Measurements from ENCODE around the gene KCNJ15. TPM values are rescaled to one million over a fixed set of nuclear protein-coding genes. Genes with fewer than 3 reads are reported as not detected.

KCNJ15 gene
- total and polyA plus RNA-seq, 10 donors = 0.27 to 45.6 (median 16.8) TPM

DNA sequence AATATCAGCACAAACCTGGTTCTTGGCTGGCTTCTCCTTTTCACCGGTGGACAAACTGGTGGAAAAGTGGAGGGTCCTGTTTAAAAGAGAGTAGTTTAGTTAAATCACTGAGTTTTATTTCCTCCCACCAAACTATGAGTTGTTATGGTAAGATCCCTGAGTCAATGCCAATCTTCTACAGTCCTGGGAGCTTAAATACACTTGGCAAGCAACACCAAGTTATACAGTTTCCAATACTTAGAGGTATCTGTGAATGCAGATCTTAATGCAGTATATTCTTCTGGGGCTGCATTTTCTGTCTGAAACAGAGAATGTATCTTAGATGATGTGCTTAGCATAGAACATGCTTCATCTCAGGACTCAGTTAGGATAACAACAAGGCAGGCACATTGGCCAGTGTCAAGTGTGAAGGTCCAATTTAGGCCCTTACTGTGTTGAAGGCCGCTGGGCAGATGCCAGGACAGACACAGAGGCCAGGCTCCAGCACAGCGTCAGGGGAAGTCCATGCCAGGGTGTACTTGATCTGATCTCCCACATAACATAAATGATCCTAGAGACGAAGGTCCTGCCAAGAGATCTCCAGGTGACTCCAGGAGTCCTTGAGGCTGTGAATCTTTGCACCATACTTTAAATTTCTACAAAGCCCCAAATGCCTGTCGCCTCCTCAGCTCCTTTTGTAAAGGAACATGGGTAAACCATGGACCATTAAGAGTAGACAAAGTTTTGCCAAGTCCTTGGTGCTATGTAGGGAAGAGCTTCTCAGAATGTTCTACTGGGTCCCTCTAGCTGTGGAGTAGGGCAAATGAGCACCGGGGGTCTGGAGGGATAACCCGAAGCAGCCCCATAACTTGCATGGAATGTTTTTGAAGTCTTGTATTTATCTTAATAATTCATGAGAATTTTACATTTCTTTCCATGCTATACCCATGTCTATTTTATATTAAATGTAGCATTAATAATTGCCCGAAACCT lies 76.8 kb downstream of the KCNJ15 start:
- no peaks in the 10 kb centered on the region for H3K9me3 ChIP-seq
- 69 to 80% (median 78%) methylated on average over 7 to 8 of the region's 8 CpGs for WGBS, 5 donors
- H3K27me3 ChIP-seq (replicated peaks in 1 of 7) = no peaks in the 10 kb centered on the region
- H3K27ac ChIP-seq = no peak overlapping the region
- no peaks in the 10 kb centered on the region for H3K36me3 ChIP-seq
- intact Hi-C loops (cut with DNase I; ENCODE audit: low total_unique reads) = no loop called here
- TF ChIP-seq, protein P1, sequence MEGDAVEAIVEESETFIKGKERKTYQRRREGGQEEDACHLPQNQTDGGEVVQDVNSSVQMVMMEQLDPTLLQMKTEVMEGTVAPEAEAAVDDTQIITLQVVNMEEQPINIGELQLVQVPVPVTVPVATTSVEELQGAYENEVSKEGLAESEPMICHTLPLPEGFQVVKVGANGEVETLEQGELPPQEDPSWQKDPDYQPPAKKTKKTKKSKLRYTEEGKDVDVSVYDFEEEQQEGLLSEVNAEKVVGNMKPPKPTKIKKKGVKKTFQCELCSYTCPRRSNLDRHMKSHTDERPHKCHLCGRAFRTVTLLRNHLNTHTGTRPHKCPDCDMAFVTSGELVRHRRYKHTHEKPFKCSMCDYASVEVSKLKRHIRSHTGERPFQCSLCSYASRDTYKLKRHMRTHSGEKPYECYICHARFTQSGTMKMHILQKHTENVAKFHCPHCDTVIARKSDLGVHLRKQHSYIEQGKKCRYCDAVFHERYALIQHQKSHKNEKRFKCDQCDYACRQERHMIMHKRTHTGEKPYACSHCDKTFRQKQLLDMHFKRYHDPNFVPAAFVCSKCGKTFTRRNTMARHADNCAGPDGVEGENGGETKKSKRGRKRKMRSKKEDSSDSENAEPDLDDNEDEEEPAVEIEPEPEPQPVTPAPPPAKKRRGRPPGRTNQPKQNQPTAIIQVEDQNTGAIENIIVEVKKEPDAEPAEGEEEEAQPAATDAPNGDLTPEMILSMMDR (IDR thresholded peaks at IDR 0.05 in 8 of 11, conservative IDR thresholded peaks at IDR 0.05 in 3 of 11) = no peak
- TF ChIP-seq POLR2AphosphoS5 (IDR thresholded peaks at IDR 0.05) = no peak
- no peak for TF ChIP-seq POLR2A (IDR thresholded peaks at IDR 0.05)
- no peak overlapping the region for H3K4me3 ChIP-seq
- H3K4me1 ChIP-seq = no peaks in the 10 kb centered on the region
- no peak for DNase-seq

GRCh38 chr21:38334866-38335265 lies 78.1 kb downstream of the KCNJ15 start:
- H3K4me1 ChIP-seq = no peaks in the 10 kb centered on the region
- H3K9me3 ChIP-seq = no peaks in the 10 kb centered on the region
- H3K36me3 ChIP-seq = no peaks in the 10 kb centered on the region
- no peaks in the 10 kb centered on the region for H3K27me3 ChIP-seq (replicated peaks in 1 of 7)
- DNase-seq = no peak
- no peak overlapping the region for H3K4me3 ChIP-seq
- TF ChIP-seq, protein P1 (IDR thresholded peaks at IDR 0.05 in 8 of 11, conservative IDR thresholded peaks at IDR 0.05 in 3 of 11) = no peak
- TF ChIP-seq POLR2A (IDR thresholded peaks at IDR 0.05) (no peak), POLR2AphosphoS5 (IDR thresholded peaks at IDR 0.05) (no peak)
- no peak overlapping the region for H3K27ac ChIP-seq
- intact Hi-C loops (cut with DNase I; ENCODE audit: low total_unique reads) = no loop called here
- WGBS, 5 donors = 87 to 95% (median 93%) methylated on average over 7 to 8 of the region's 8 CpGs

DNA sequence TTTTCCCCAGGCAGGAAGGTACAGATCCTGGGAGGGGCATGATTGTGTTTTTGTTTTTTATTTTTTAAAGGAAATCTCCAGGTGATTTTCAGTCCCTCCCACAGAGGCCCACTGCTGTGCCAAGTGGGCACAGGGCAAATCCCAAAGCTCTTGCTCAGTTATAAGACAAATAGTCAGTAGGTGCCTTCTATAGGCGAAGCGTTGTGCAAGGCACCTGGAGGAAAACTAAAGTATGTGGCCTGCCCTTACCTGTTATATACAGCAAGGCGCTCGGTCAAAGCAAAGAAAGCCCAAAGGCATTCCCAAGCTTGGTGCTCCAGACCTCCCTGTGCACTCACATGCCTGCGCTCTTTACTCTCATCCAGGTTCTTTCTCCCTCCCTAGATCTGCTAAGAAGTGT lies 81.0 kb downstream of the KCNJ15 start:
- TF ChIP-seq POLR2A (IDR thresholded peaks at IDR 0.05) (no peak), POLR2AphosphoS5 (IDR thresholded peaks at IDR 0.05) (no peak)
- TF ChIP-seq, protein P1 (IDR thresholded peaks at IDR 0.05 in 8 of 11, conservative IDR thresholded peaks at IDR 0.05 in 3 of 11) = no peak

GRCh38 chr21:38340131-38340530 lies 83.3 kb downstream of the KCNJ15 start:
- Histone ChIP-seq H3K4me3 (no peak overlapping the region), H3K9me3 (no peaks in the 10 kb centered on the region), H3K27me3 (replicated peaks in 1 of 7) (peaks cover 0 to 4% (median 0%) of the 10 kb centered on the region in 7 donors), H3K27ac (no peak overlapping the region), H3K4me1 (no peaks in the 10 kb centered on the region), H3K36me3 (no peaks in the 10 kb centered on the region)
- no peak for DNase-seq
- intact Hi-C loops (cut with DNase I; ENCODE audit: low total_unique reads) = no loop called here
- WGBS, 5 donors = 88 to 99% (median 95%) methylated on average over 4 of the region's 4 CpGs
- TF ChIP-seq POLR2AphosphoS5 (IDR thresholded peaks at IDR 0.05) (no peak), POLR2A (IDR thresholded peaks at IDR 0.05) (no peak)
- TF ChIP-seq, protein P1 (IDR thresholded peaks at IDR 0.05 in 8 of 11, conservative IDR thresholded peaks at IDR 0.05 in 3 of 11) = no peak

More for the DNA sequence above, 81.0 kb downstream of the KCNJ15 start:
- Histone ChIP-seq H3K36me3 (no peaks in the 10 kb centered on the region), H3K4me3 (no peak overlapping the region), H3K4me1 (no peaks in the 10 kb centered on the region), H3K27me3 (replicated peaks in 1 of 7) (peaks cover 0 to 4% (median 0%) of the 10 kb centered on the region in 7 donors), H3K27ac (no peak overlapping the region), H3K9me3 (no peaks in the 10 kb centered on the region)
- 87 to 100% (median 97%) methylated on average over 5 of the region's 5 CpGs for WGBS, 5 donors
- DNase-seq = no peak
- intact Hi-C loops (cut with DNase I; ENCODE audit: low total_unique reads) = no loop called here

Data from spleen (tissue), 11 donors.